Tibial nerve (tissue), 4 donors: ENCODE results near the gene RBM47. TPM values are rescaled to one million over a fixed set of nuclear protein-coding genes. Genes with fewer than 3 reads are reported as not detected.

Experiments
- DNase-seq, 2 donors: peaks; one replicate each; pipeline ENCODE4 v3.0.0-alpha.2; 2019; ENCODE audit warnings: low spot score in 2 of 2
- H3K27ac ChIP-seq, 4 donors: fragments of 200-600 bp; sonication (generic) in 3 of 4; one replicate each; pipeline ENCODE4 v1.5.1; 2017 to 2019; ENCODE audit warnings: mild to moderate bottlenecking in 1 of 4
- H3K27me3 ChIP-seq, 2 donors: fragments of 200-600 bp; sonication (generic) in 1 of 2; one replicate each; pipeline versions ENCODE4 v1.5.1 to v1.6.0; 2017 to 2019
- H3K36me3 ChIP-seq, 3 donors: fragments of 200-600 bp; sonication (generic); one replicate each; pipeline ENCODE4 v1.5.1; 2018 to 2019
- H3K4me1 ChIP-seq, 4 donors: fragments of 200-600 bp; sonication (generic) in 3 of 4; one replicate each; pipeline ENCODE4 v1.5.1; 2017 to 2019
- H3K4me3 ChIP-seq, 4 donors: fragments of 200-600 bp; sonication (generic) in 3 of 4; one replicate each; pipeline ENCODE4 v1.5.1; 2017 to 2019; ENCODE audit warnings: mild to moderate bottlenecking in 1 of 4, moderate library complexity in 1 of 4
- H3K9me3 ChIP-seq, 4 donors: fragments of 200-600 bp; sonication (generic) in 3 of 4; one replicate each; pipeline ENCODE4 v1.5.1; 2017 to 2019
- EP300 ChIP-seq, 2 donors: sonication (generic); formaldehyde crosslinking; IDR thresholded peaks; one replicate each; pipeline ENCODE4 v1.6.1; 2017; ENCODE audit warnings: antibody characterized with exemption in 2 of 2, mild to moderate bottlenecking in 1 of 2
- POLR2A ChIP-seq, 2 donors: fragments of 450-650 bp; IDR thresholded peaks; one replicate each; pipeline ENCODE4 v1.6.1; 2017; ENCODE audit warnings: antibody characterized with exemption in 2 of 2, mild to moderate bottlenecking in 2 of 2, moderate library complexity in 2 of 2
- WGBS, 2 donors: methylation state at CpG; one replicate each; pipeline ENCODE4 v1.1.5; 2018; 5-methylcytosine and 5-hydroxymethylcytosine counted together
- total RNA-seq, 4 donors: library from RNA; depleted of rRNA; stranded (reverse); fragments of >200 nt; gene quantifications; one replicate each; pipeline ENCODE4 v1.1.0, GENCODE V29; 2016
- TF ChIP-seq, protein P1 (sequence below), 5 experiments: fragments of 200-600 bp in 3 of 5; fragments of 450-650 bp in 2 of 5; sonication (generic) in 3 of 5; IDR thresholded peaks; one replicate each; pipeline ENCODE4 v1.5.1; 2016 to 2019; ENCODE audit warnings: antibody characterized with exemption in 5 of 5, mild to moderate bottlenecking in 3 of 5, moderate library complexity in 2 of 5

RBM47 gene
- total RNA-seq, 4 donors from 2014 or later: 22.8 to 93.9 (median 41.0) TPM

DNA sequence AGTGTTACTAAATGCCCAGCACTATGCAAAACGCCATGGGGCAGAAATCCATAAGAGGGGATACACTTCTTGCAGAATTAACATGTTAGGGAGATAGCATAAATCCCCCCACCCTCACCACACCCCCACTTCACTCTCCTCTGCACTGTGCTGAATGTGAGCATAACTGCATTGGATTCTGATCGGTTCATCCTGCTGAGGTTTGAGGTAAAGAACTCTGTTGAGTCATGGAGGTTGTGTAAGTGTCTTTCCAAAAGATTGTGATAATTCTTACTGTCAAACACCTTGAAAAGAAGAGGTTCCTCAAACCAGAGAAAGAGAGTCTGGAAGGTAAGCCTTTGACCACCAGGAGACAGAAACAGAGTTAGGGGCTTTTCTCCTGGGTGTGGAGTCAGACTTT, 43.6 kb downstream of the RBM47 start:
- Histone ChIP-seq H3K27ac (peak overlapping the region in 1 of 4 donors; percentile 28), H3K36me3 (no peaks in the 10 kb centered on the region), H3K9me3 (no peaks in the 10 kb centered on the region), H3K4me3 (no peak overlapping the region), H3K4me1 (peaks cover 0 to 3% (median 0%) of the 10 kb centered on the region in 4 donors), H3K27me3 (no peaks in the 10 kb centered on the region)
- 68 to 85% methylated on average over 2 of the region's 2 CpGs for WGBS, 2 donors
- DNase-seq: no peak
- TF ChIP-seq, protein P1, sequence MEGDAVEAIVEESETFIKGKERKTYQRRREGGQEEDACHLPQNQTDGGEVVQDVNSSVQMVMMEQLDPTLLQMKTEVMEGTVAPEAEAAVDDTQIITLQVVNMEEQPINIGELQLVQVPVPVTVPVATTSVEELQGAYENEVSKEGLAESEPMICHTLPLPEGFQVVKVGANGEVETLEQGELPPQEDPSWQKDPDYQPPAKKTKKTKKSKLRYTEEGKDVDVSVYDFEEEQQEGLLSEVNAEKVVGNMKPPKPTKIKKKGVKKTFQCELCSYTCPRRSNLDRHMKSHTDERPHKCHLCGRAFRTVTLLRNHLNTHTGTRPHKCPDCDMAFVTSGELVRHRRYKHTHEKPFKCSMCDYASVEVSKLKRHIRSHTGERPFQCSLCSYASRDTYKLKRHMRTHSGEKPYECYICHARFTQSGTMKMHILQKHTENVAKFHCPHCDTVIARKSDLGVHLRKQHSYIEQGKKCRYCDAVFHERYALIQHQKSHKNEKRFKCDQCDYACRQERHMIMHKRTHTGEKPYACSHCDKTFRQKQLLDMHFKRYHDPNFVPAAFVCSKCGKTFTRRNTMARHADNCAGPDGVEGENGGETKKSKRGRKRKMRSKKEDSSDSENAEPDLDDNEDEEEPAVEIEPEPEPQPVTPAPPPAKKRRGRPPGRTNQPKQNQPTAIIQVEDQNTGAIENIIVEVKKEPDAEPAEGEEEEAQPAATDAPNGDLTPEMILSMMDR (IDR thresholded peaks at IDR 0.05): no peak
- TF ChIP-seq EP300 (IDR thresholded peaks at IDR 0.05) (no peak), POLR2A (IDR thresholded peaks at IDR 0.05) (no peak)

DNA sequence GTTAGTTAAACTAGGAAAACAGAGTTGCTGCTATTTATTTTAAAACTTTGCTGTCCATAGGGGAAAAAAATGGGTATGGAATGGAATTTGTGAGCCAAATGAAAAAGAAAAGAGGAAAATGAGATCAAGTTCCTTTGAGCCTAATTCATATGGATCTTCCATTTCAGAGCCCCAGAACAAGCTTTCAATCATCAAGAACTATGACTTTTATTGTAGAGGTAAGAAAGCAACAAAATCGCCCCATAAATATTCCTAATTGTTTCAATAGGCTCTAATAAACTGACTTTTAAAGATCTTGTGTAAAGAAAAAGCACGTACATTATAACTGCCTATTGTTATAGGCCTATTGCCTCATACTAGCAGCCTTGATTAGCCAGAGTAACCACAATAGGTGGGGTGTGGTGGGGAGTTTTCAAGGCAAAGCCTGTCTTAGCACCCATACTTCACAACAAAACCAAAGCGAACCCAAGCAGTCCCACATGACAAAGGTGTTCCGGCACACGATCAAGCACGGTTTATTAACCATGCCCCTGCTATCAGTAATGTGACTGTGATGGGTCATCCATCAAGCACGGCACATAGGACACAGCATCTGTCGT, 44.4 kb downstream of the RBM47 start:
- Histone ChIP-seq H3K4me3 (no peak overlapping the region), H3K4me1 (peaks cover 0 to 3% (median 0%) of the 10 kb centered on the region in 4 donors), H3K27ac (no peak overlapping the region), H3K36me3 (no peaks in the 10 kb centered on the region), H3K27me3 (no peaks in the 10 kb centered on the region), H3K9me3 (no peaks in the 10 kb centered on the region)
- DNase-seq: no peak
- 80 to 86% methylated on average over 8 of the region's 8 CpGs for WGBS, 2 donors
- TF ChIP-seq, protein P1 (IDR thresholded peaks at IDR 0.05): no peak
- TF ChIP-seq EP300 (IDR thresholded peaks at IDR 0.05) (no peak), POLR2A (IDR thresholded peaks at IDR 0.05) (no peak)

DNA sequence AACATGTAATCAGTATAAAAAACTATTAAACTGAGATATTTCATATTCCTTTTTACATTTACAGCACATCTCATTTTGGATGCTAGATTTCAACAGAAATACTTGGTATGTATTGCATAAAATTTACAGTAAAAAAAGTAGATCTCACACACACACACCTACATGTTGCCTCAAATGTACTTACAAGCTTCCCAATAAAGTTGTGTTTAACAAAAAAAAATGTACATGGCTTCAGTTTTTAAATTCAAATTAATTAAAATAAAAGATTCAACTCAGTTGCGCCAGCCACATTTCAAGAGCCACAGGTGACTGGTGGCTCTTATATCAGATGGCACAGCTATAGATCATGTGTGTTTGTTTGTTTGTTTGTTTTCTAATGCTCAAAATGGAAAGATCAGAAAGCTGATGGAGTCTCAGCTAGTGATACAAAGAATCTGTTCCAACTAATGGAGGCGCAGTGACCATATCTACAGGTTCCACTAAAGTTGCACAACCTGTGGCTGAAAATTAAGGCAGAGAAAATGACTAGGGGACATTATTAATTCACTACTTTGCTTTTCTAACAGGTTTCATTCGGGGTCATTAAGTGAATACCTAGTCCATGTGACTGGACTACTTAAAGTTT, 45.0 kb downstream of the RBM47 start:
- Histone ChIP-seq H3K27me3 (no peaks in the 10 kb centered on the region), H3K27ac (no peak overlapping the region), H3K4me1 (peaks cover 0 to 3% (median 0%) of the 10 kb centered on the region in 4 donors), H3K9me3 (no peaks in the 10 kb centered on the region), H3K4me3 (no peak overlapping the region), H3K36me3 (no peaks in the 10 kb centered on the region)
- 92 to 97% methylated on average over 3 of the region's 3 CpGs for WGBS, 2 donors
- DNase-seq: no peak
- TF ChIP-seq EP300 (IDR thresholded peaks at IDR 0.05) (no peak), POLR2A (IDR thresholded peaks at IDR 0.05) (no peak)
- TF ChIP-seq, protein P1 (IDR thresholded peaks at IDR 0.05): no peak

DNA sequence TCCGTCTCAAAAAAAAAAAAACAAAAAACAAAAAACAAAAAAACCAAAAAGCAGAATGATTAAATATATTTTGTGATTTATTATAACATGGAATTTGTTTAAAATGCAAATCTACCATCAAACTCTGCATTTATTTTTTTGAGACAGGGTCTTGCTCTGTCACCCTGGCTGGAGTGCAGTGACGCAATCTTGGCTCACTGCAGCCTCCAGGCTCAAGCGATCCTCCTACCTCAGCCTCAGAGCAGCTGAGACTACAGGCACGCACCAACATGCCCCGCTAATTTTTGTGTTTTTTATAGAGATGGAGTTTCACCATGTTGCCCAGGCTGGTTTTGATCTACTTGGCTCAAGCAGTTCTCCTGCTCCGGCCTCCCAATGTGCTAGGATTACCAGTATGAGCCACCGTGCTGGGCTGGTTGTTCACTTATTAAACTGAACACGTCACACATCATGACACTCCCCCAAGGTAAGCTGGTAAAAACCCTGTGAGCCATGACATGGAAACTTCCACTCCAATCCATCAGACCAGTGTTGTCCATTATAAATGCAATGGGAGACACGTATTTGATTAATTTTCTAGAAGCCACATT, 45.7 kb downstream of the RBM47 start:
- Histone ChIP-seq H3K9me3 (no peaks in the 10 kb centered on the region), H3K36me3 (no peaks in the 10 kb centered on the region), H3K27ac (no peak overlapping the region), H3K27me3 (no peaks in the 10 kb centered on the region), H3K4me1 (peaks cover 0 to 3% (median 0%) of the 10 kb centered on the region in 4 donors), H3K4me3 (no peak overlapping the region)
- no peak for DNase-seq
- TF ChIP-seq POLR2A (IDR thresholded peaks at IDR 0.05) (no peak), EP300 (IDR thresholded peaks at IDR 0.05) (no peak)
- TF ChIP-seq, protein P1 (IDR thresholded peaks at IDR 0.05): no peak
- 93 to 94% methylated on average over 9 of the region's 9 CpGs for WGBS, 2 donors

DNA sequence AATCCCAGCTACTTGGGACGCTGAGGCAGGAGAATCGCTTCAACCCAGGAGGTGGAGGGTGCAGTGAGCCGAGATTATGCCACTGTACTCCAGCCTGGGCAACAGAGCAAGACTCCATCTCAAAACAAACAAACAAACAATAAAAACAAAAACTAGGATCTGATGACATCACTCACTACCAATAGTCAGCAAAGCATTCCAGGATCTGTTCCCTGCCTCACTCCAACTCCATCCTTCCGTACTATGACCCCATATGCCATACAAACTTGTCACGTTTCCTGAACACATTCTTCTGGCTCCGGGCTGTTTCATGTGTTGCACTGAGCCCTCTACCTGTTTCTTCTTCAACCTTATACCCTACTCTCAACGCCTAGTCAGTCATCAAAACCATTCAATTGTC, 47.3 kb downstream of the RBM47 start:
- 81 to 84% methylated on average over 7 of the region's 7 CpGs for WGBS, 2 donors
- no peak for DNase-seq
- no peak overlapping the region for H3K4me3 ChIP-seq
- H3K4me1 ChIP-seq: peaks cover 0 to 8% (median 0%) of the 10 kb centered on the region in 4 donors
- no peaks in the 10 kb centered on the region for H3K36me3 ChIP-seq
- H3K27ac ChIP-seq: no peak overlapping the region
- no peaks in the 10 kb centered on the region for H3K27me3 ChIP-seq
- H3K9me3 ChIP-seq: no peaks in the 10 kb centered on the region
- no peak for TF ChIP-seq EP300 (IDR thresholded peaks at IDR 0.05)
- no peak for TF ChIP-seq POLR2A (IDR thresholded peaks at IDR 0.05)
- TF ChIP-seq, protein P1 (IDR thresholded peaks at IDR 0.05): no peak
